Measurements from ENCODE around the gene SECISBP2. TPM values are rescaled to one million over a fixed set of nuclear protein-coding genes. Genes with fewer than 3 reads are reported as not detected.

SECISBP2 gene
- total and polyA plus RNA-seq, 3 experiments from 2014 or later: 22.4 to 37.0 (median 36.7) TPM

DNA sequence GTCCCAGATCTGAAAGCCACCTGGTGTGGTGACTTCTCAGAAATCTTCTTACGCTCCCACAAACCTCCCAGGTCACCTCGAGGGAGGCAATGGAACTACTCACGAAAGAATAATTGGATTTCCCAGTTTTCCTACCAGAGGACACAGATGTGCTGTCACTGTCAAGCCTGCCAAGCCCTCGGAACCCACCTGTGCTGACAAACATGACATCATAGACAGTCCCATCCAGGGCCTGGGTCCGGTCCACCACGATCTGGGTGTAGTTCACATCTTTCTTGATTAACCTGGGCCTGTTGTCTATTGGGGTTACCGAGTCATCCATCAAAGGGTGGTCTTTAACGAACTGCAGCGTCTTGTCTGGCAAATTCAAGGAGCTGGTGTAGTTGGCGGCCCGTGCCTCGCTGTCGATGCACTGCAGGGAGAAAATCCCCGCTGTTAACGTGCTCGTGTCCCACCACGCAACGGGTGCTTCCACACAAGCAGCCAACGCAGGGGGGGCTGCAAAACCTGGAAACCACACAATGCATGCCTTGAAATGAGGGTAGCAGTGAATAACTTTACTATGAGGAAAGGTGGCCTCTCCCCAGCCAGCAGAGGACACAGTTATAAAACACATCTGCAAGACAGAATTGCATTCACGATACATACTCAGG is 69.0 kb downstream of the SECISBP2 start:
- no peak for DNase-seq
- Mint-ChIP-seq H3K4me1 (peaks cover 4 to 13% (median 12%) of the 10 kb centered on the region in 3 donors), H3K36me3 (peaks cover 3 to 98% (median 26%) of the 10 kb centered on the region in 3 donors), H3K4me3 (no peak overlapping the region), H3K9me3 (no peaks in the 10 kb centered on the region), H3K27ac (peak overlapping the region in 3 of 8 donors; percentile 17 to 39 (median 34)), H3K27me3 (peaks cover 0 to 4% of the 10 kb centered on the region in 2 donors)
- Histone ChIP-seq H3K27me3 (ENCODE audit: insufficient read depth, low read length, poor library complexity, severe bottlenecking) (no peaks in the 10 kb centered on the region), H3K9me3 (ENCODE audit: low read length) (no peaks in the 10 kb centered on the region), H3K4me1 (ENCODE audit: insufficient read depth, low read length) (no peaks in the 10 kb centered on the region), H3K36me3 (ENCODE audit: insufficient read depth, low read length) (peaks cover 93% of the 10 kb centered on the region), H3K4me3 (ENCODE audit: low read length) (no peak overlapping the region), H3K27ac (ENCODE audit: low read depth, low read length) (no peak overlapping the region)
- ChIA-PET CTCF (interaction anchor here (1.0 to 3.8 kb wide), 3 partner anchors 63 to 190 kb away, joined by 3 to 13 read pairs (median 3); no protein-coding TSS in a partner anchor), POLR2A (no interaction called here)

DNA sequence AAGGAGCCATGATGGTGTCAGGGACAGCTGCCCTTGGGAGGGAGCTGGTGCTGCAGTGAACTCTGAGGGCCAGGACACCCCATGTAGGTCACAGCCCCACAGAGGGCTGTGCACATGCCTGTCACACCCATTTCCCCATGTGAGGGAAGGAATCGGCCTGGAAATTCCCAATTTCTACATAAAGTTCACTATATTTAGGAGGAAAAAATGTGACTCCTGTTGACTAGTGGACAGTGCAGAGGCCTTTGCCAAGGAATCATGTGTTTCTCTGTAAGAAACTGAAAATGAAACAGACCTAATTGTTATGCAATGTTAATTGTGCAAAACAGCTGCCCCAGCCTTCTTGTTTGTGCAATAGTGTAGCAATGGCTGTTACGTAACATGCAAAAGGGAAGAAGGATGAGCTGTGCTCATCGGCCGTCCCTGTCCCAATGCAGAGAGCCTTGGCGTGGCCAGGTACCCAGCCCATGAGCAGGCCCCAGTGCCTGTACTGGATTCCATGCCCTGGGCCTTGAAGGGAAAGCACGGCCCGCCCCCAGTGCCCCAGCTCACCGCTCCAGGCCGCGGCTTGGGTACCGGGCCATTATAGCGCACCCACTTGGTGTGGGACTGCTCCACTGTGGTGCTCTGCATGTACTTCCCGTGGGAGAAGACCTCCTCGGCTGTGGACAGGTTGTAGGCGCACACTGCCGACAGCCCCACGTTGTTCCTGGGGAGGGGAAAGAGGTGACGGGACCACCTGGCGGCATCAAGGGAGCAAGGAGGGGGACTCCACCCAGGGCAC is 70.0 kb downstream of the SECISBP2 start:
- POLR2A ChIA-PET: no interaction called here
- CTCF ChIA-PET: interaction anchor here (1.0 to 3.8 kb wide), 3 partner anchors 64 to 189 kb away, joined by 3 to 13 read pairs (median 3); no protein-coding TSS in a partner anchor
- no peak for DNase-seq
- H3K9me3 ChIP-seq (ENCODE audit: low read length): no peaks in the 10 kb centered on the region
- H3K27me3 ChIP-seq (ENCODE audit: insufficient read depth, low read length, poor library complexity, severe bottlenecking): no peaks in the 10 kb centered on the region
- no peaks in the 10 kb centered on the region for H3K4me1 ChIP-seq (ENCODE audit: insufficient read depth, low read length)
- peaks cover 3 to 99% (median 24%) of the 10 kb centered on the region in 3 donors for H3K36me3 Mint-ChIP-seq
- H3K36me3 ChIP-seq (ENCODE audit: insufficient read depth, low read length): peaks cover 97% of the 10 kb centered on the region
- H3K27ac Mint-ChIP-seq: peak overlapping the region in 3 of 8 donors; percentile 34 to 41 (median 39)
- peaks cover 2 to 9% (median 8%) of the 10 kb centered on the region in 3 donors for H3K4me1 Mint-ChIP-seq
- peaks cover 0 to 3% of the 10 kb centered on the region in 2 donors for H3K27me3 Mint-ChIP-seq
- H3K4me3 Mint-ChIP-seq: no peak overlapping the region
- H3K9me3 Mint-ChIP-seq: no peaks in the 10 kb centered on the region
- no peak overlapping the region for H3K4me3 ChIP-seq (ENCODE audit: low read length)
- H3K27ac ChIP-seq (ENCODE audit: low read depth, low read length): no peak overlapping the region

DNA sequence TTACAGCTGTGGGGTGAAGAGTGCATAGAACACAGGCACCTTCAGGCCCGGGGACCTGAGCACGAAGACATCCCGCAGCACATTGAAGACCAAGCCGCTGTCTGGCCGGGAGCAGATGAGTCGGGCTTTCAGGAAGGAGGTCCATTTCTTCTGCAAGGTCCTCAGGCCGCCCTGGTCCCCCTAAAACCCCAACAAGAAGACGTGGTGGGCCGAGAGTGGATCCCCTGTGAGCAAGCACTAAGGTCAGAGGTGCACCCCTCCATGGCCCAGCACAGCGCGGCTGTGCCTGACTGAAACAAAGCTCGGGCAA is 70.5 kb downstream of the SECISBP2 start:
- Histone ChIP-seq H3K4me3 (ENCODE audit: low read length) (no peak overlapping the region), H3K36me3 (ENCODE audit: insufficient read depth, low read length) (peaks cover 97% of the 10 kb centered on the region), H3K27ac (ENCODE audit: low read depth, low read length) (no peak overlapping the region), H3K4me1 (ENCODE audit: insufficient read depth, low read length) (no peaks in the 10 kb centered on the region), H3K9me3 (ENCODE audit: low read length) (no peaks in the 10 kb centered on the region), H3K27me3 (ENCODE audit: insufficient read depth, low read length, poor library complexity, severe bottlenecking) (no peaks in the 10 kb centered on the region)
- Mint-ChIP-seq H3K9me3 (no peaks in the 10 kb centered on the region), H3K4me3 (no peak overlapping the region), H3K27ac (no peak overlapping the region), H3K36me3 (peaks cover 3 to 99% (median 28%) of the 10 kb centered on the region in 3 donors), H3K27me3 (peaks cover 0 to 2% of the 10 kb centered on the region in 2 donors), H3K4me1 (peaks cover under 1 to 6% (median 5%) of the 10 kb centered on the region in 3 donors)
- DNase-seq: no peak
- ChIA-PET CTCF (interaction anchor here (1.5 to 3.8 kb wide), 2 partner anchors 160 to 205 kb away, joined by 4 to 13 read pairs; no protein-coding TSS in a partner anchor), POLR2A (no interaction called here)

DNA sequence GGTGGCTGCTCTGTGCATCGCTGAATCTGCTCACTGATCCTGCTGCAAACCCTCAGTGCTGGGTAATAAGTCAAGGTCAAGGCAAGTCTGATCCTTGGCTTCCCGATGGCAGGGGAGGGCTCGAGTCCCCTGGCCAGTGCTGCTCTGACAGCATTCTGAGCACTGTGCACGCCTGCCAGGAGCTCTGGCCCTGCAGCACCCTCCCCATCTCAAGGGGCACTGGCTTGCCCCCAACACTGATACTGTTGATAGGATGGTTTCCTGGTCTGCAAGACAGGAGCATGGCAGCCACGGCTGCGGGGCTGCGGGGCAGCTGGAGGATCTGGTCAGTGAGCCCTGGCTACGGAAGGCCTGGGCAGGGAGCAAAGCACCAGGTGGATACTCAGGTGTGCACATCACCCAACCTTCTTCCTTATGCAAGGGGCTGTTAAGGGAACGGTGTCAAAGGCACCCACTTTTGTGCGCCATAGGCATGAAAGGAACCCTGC is 71.8 kb downstream of the SECISBP2 start:
- Histone ChIP-seq H3K4me3 (ENCODE audit: low read length) (no peak overlapping the region), H3K4me1 (ENCODE audit: insufficient read depth, low read length) (no peaks in the 10 kb centered on the region), H3K36me3 (ENCODE audit: insufficient read depth, low read length) (peaks cover 97% of the 10 kb centered on the region), H3K27me3 (ENCODE audit: insufficient read depth, low read length, poor library complexity, severe bottlenecking) (no peaks in the 10 kb centered on the region), H3K9me3 (ENCODE audit: low read length) (no peaks in the 10 kb centered on the region), H3K27ac (ENCODE audit: low read depth, low read length) (no peak overlapping the region)
- H3K4me3 Mint-ChIP-seq: no peak overlapping the region
- H3K27ac Mint-ChIP-seq: peak overlapping the region in 6 of 8 donors; percentile 23 to 84 (median 52)
- no peak for DNase-seq
- H3K9me3 Mint-ChIP-seq: no peaks in the 10 kb centered on the region
- peaks cover 3 to 99% (median 33%) of the 10 kb centered on the region in 3 donors for H3K36me3 Mint-ChIP-seq
- POLR2A ChIA-PET: no interaction called here
- H3K4me1 Mint-ChIP-seq: peaks cover 0 to 2% (median 0%) of the 10 kb centered on the region in 3 donors
- CTCF ChIA-PET: interaction anchor here (0.9 to 3.8 kb wide), 3 partner anchors 19 to 203 kb away, joined by 3 to 13 read pairs (median 4); no protein-coding TSS in a partner anchor
- no peaks in the 10 kb centered on the region for H3K27me3 Mint-ChIP-seq

DNA sequence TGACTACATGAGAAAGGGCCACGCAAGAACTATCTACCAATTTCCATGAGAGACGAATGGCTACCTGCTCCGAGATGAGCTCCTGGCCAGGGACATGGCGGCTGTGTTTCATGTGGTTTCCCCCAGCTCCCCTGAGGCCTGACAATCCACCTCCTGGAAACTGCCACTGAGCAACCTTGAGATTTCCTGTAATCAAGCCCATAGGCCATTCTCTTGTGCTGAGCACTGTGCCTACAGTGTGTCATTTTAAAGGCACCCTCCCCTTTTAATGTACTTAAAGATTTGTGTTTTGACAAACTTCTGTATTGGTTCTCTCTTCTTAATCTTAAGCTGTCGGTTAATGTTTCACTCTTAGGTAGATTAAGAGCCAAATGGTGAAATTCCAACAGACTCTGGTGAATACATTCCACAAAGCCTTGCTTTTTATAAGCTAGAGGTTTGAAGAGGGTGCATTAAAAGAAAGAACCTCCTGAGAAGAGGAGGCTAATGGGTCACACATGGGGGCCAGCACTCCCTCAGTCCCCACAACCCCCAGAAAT is 72.3 kb downstream of the SECISBP2 start:
- Histone ChIP-seq H3K27me3 (ENCODE audit: insufficient read depth, low read length, poor library complexity, severe bottlenecking) (no peaks in the 10 kb centered on the region), H3K36me3 (ENCODE audit: insufficient read depth, low read length) (peaks cover 97% of the 10 kb centered on the region), H3K4me1 (ENCODE audit: insufficient read depth, low read length) (no peaks in the 10 kb centered on the region), H3K4me3 (ENCODE audit: low read length) (no peak overlapping the region), H3K27ac (ENCODE audit: low read depth, low read length) (no peak overlapping the region), H3K9me3 (ENCODE audit: low read length) (no peaks in the 10 kb centered on the region)
- no peaks in the 10 kb centered on the region for H3K9me3 Mint-ChIP-seq
- DNase-seq: no peak
- ChIA-PET POLR2A (no interaction called here), CTCF (interaction anchor here (0.9 to 3.8 kb wide), 3 partner anchors 18 to 203 kb away, joined by 3 to 13 read pairs (median 4); no protein-coding TSS in a partner anchor)
- peaks cover 0 to 2% (median 0%) of the 10 kb centered on the region in 3 donors for H3K4me1 Mint-ChIP-seq
- peak overlapping the region in 7 of 8 donors; percentile 23 to 73 (median 54) for H3K27ac Mint-ChIP-seq
- no peak overlapping the region for H3K4me3 Mint-ChIP-seq
- H3K27me3 Mint-ChIP-seq: no peaks in the 10 kb centered on the region
- H3K36me3 Mint-ChIP-seq: peaks cover 3 to 98% (median 35%) of the 10 kb centered on the region in 3 donors

DNA sequence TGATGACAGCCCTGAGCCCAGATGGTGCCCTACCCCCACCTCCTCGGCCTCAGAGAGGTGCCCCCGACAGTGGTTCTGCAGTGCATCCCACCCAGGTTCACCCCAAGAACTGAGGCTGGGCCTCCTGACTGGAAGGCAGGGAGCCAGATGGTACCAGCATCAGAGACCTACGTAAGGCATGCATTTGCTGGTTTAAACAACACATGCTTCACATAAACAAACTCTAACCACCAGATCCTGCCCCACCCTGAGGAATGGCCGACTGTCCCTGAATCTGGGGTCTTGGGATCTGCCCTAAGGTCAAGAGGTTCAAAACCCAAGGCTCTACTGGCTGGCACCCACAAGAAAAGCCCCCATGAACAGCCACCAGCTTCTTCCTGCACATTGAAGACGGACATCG is 73.3 kb downstream of the SECISBP2 start:
- H3K9me3 Mint-ChIP-seq: no peaks in the 10 kb centered on the region
- CTCF ChIA-PET: no interaction called here

DNA sequence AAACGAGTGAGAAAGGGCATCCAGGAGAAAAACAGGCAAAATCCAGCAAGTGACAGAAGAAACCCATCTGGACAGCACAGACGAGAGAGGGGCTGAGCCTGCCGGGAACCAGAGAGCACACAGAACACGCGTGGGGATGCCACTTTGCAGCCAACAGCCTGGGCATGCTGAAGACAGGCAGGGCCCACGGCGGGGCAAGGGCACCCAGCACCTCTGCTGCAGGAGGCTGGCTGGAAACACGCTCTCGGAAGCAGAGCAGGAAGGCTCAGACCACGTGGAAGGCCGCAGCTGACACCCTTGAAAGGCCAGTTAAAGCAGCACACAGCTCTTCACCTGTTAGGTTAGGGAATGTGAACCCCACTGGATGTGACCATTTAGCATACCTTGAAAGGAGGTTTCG is 76.1 kb downstream of the SECISBP2 start:
- H3K4me3 Mint-ChIP-seq: no peak overlapping the region
- peaks cover 0 to 2% of the 10 kb centered on the region in 2 donors for H3K27me3 Mint-ChIP-seq
- Histone ChIP-seq H3K4me1 (ENCODE audit: insufficient read depth, low read length) (no peaks in the 10 kb centered on the region), H3K4me3 (ENCODE audit: low read length) (no peak overlapping the region), H3K27ac (ENCODE audit: low read depth, low read length) (no peak overlapping the region), H3K36me3 (ENCODE audit: insufficient read depth, low read length) (peaks cover 98% of the 10 kb centered on the region), H3K9me3 (ENCODE audit: low read length) (no peaks in the 10 kb centered on the region), H3K27me3 (ENCODE audit: insufficient read depth, low read length, poor library complexity, severe bottlenecking) (no peaks in the 10 kb centered on the region)
- H3K36me3 Mint-ChIP-seq: peaks cover 6 to 98% (median 42%) of the 10 kb centered on the region in 3 donors
- peaks cover 3 to 5% (median 3%) of the 10 kb centered on the region in 3 donors for H3K4me1 Mint-ChIP-seq
- ChIA-PET POLR2A (no interaction called here), CTCF (no interaction called here)
- no peak for DNase-seq
- peak overlapping the region in 1 of 8 donors; percentile 69 for H3K27ac Mint-ChIP-seq
- H3K9me3 Mint-ChIP-seq: no peaks in the 10 kb centered on the region

More for the DNA sequence above, 73.3 kb downstream of the SECISBP2 start:
- Mint-ChIP-seq H3K27ac (peak overlapping the region in 2 of 8 donors; percentile 11 to 27), H3K27me3 (no peaks in the 10 kb centered on the region), H3K36me3 (peaks cover 3 to 98% (median 33%) of the 10 kb centered on the region in 3 donors), H3K4me1 (peaks cover 0 to 2% (median 0%) of the 10 kb centered on the region in 3 donors), H3K4me3 (no peak overlapping the region)
- Histone ChIP-seq H3K36me3 (ENCODE audit: insufficient read depth, low read length) (peaks cover 98% of the 10 kb centered on the region), H3K4me3 (ENCODE audit: low read length) (no peak overlapping the region), H3K27me3 (ENCODE audit: insufficient read depth, low read length, poor library complexity, severe bottlenecking) (no peaks in the 10 kb centered on the region), H3K4me1 (ENCODE audit: insufficient read depth, low read length) (no peaks in the 10 kb centered on the region), H3K27ac (ENCODE audit: low read depth, low read length) (no peak overlapping the region), H3K9me3 (ENCODE audit: low read length) (no peaks in the 10 kb centered on the region)
- POLR2A ChIA-PET: no interaction called here
- no peak for DNase-seq
